ENCODE data around the gene PFKFB4. TPM values are rescaled to one million over a fixed set of nuclear protein-coding genes. Genes with fewer than 3 reads are reported as not detected.

Gene PFKFB4
- total and polyA plus RNA-seq, 9 of the 15 experiments (the other 6 are each of a cell fraction or from before 2014, with no cell fraction given) = 0.92 to 56.3 (median 13.5) TPM

DNA sequence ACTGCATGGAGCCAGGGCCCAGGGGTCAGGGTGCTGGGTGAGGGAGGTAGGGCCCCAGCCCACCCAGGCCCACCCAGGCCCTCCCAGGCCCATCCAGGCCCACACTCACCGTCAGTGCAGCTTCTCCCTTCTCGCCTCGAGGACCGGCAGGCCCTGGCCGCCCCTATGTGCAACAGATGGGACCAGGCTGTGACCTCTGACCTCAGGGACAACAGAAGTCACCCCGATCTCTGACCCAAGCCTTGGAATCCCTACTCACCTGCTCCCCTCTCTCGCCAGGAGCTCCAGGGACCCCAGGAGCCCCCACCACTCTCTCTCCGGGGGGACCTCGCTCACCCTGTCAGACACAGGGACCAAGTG is 9.8 kb upstream of the PFKFB4 start:
- H3K4me2 ChIP-seq (ENCODE audit: insufficient read depth, low read length) = no peak overlapping the region
- no peaks in the 10 kb centered on the region for H3K9me1 ChIP-seq (ENCODE audit: control insufficient read depth, insufficient read depth, low read length)
- no peak for TF ChIP-seq TAF9B (IDR thresholded peaks at IDR 0.05; ENCODE audit: partially characterized antibody)
- TF ChIP-seq E2F3 (CRISPR knock-in tag; IDR thresholded peaks at IDR 0.05) = no peak
- TF ChIP-seq HNRNPL (IDR thresholded peaks at IDR 0.05; ENCODE audit: low read depth, low read length) = no peak
- TF ChIP-seq NFE2L1 (tag; IDR thresholded peaks at IDR 0.05; ENCODE audit: borderline replicate concordance, low read depth) = no peak
- TF ChIP-seq MBD2 (IDR thresholded peaks at IDR 0.05; ENCODE audit: borderline replicate concordance, low read depth) = no peak
- TF ChIP-seq CHD2 (IDR thresholded peaks at IDR 0.05; ENCODE audit: low read depth, low read length) = no peak
- no peak for TF ChIP-seq SMAD4 (CRISPR knock-in tag; conservative IDR thresholded peaks at IDR 0.05)
- TF ChIP-seq ZZZ3 (IDR thresholded peaks at IDR 0.05) = no peak
- TF ChIP-seq RBM39 (optimal IDR thresholded peaks at IDR 0.05; ENCODE audit: low read depth, low read length) = no peak
- no peak for TF ChIP-seq ATF7 (IDR thresholded peaks at IDR 0.05)
- TF ChIP-seq, protein P1, sequence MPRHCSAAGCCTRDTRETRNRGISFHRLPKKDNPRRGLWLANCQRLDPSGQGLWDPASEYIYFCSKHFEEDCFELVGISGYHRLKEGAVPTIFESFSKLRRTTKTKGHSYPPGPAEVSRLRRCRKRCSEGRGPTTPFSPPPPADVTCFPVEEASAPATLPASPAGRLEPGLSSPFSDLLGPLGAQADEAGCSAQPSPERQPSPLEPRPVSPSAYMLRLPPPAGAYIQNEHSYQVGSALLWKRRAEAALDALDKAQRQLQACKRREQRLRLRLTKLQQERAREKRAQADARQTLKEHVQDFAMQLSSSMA (CRISPR knock-in tag; IDR thresholded peaks at IDR 0.05) = no peak
- TF ChIP-seq ATF1 (CRISPR knock-in tag; IDR thresholded peaks at IDR 0.05) = no peak
- TF ChIP-seq ATF1 (tag; IDR thresholded peaks at IDR 0.05) = no peak
- TF ChIP-seq CSDE1 (IDR thresholded peaks at IDR 0.05) = no peak
- TF ChIP-seq HOXB6 (CRISPR knock-in tag; IDR thresholded peaks at IDR 0.05; ENCODE audit: borderline replicate concordance) = no peak
- ChIA-PET POLR2A (no interaction called here), CTCF (ENCODE audit: low intra/inter-chr PET ratio) (interaction anchor here (0.6 kb wide), 1 partner anchor 308 kb away, joined by 3 read pairs; no protein-coding TSS in a partner anchor)
- FAIRE-seq (no peak), DNase-seq (ENCODE audit: extremely low read depth in 1 of 4, low spot score in 3 of 4) (no peak), ATAC-seq (no peak)
- H3K79me2 ChIP-seq (ENCODE audit: control insufficient read depth, insufficient read depth, low read length) = no peaks in the 10 kb centered on the region
- H3K27me3 ChIP-seq (ENCODE audit: control insufficient read depth in 2 of 2, insufficient read depth in 2 of 2, low read length in 2 of 2) = no peaks in the 10 kb centered on the region
- H3K9me3 ChIP-seq (replicated peaks; ENCODE audit: control insufficient read depth, insufficient read depth, low read depth, low read length) = no peaks in the 10 kb centered on the region
- H3K9ac ChIP-seq (ENCODE audit: insufficient read depth in 1 of 2, low read depth in 2 of 2, low read length in 2 of 2) = no peak overlapping the region; a peak in 1 of 4 replicates
- H3K4me1 ChIP-seq (replicated peaks in 1 of 2; ENCODE audit: control insufficient read depth in 2 of 2, insufficient read depth in 2 of 2, low read length in 2 of 2) = peaks cover under 1 to 44% of the 10 kb centered on the region in 2 experiments; a peak in 3 of 5 replicates
- in situ Hi-C loops (cut with MboI) (no loop called here), intact Hi-C loops (cut with micrococcal nuclease) (no loop called here)
- no peak overlapping the region for H3K4me3 ChIP-seq
- BruUV-seq (replicated peaks) = no TSS peak
- H2AFZ ChIP-seq (ENCODE audit: low read depth, low read length) = no peak overlapping the region
- 77% methylated on average over 4 of the region's 9 CpGs for WGBS (ENCODE audit: insufficient coverage, low coverage, missing lambda C conversion rate)
- no peak overlapping the region for H3K27ac ChIP-seq (ENCODE audit: extremely low read depth, low read depth, low read length)
- H3K36me3 ChIP-seq (ENCODE audit: control insufficient read depth, insufficient read depth, low read length) = no peaks in the 10 kb centered on the region
- H4K20me1 ChIP-seq (replicated peaks; ENCODE audit: control insufficient read depth, insufficient read depth, low read length) = no peaks in the 10 kb centered on the region

Data from K562 (cell line).